GM10248 (cell line): ENCODE measurements around the gene PPP4R2.

ENCODE experiments used
- CTCF ChIA-PET: fragments of 300-600 bp; sonication (Branson Sonifier 250); formaldehyde crosslinking; extraction: SDS; loops from one replicate; lab custom pipeline; 2021; ENCODE audit warnings: antibody characterized with exemption; lab: Yijun Ruan, JAX
- POLR2A ChIA-PET: fragments of 350-650 bp; sonication (Branson Sonifier 250); formaldehyde crosslinking; extraction: SDS; loops from one replicate; lab custom pipeline; 2020; ENCODE audit warnings: antibody characterized with exemption; lab: Yijun Ruan, JAX
- DNase-seq: peaks from one replicate; pipeline ENCODE4 v3.0.0; 2012; ENCODE audit errors: extremely low spot score
- TF ChIP-seq, protein P1 (sequence below): IDR thresholded peaks from 2 replicates; pipeline ENCODE4 v1.5.1; 2012; ENCODE audit warnings: mild to moderate bottlenecking, low read depth; ENCODE audit errors: extremely low read depth, missing control alignments, control extremely low read depth

PPP4R2 gene

DNA sequence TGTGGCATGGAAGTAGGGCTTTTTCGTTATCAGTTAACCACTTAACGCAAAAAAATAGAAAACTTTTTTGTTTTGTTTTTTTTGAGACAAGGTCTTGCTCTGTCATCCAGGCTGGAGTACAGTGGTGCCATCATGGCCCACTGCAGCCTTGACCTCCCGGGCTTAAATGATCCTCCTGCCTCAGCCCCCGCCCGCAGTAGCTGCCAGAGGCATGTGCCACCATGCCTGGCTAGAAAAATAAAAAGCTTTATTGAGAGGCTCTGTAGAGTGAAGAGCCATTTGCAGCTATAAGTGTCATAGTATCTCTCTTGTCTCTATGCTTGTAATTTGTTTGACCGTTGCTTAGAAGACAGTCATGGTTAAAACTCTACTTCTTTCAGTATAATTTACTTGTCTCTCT, 13.5 kb downstream of the PPP4R2 start:
- CTCF ChIA-PET = interaction anchor here (1.2 to 5.6 kb wide), 4 partner anchors 10 to 18 kb away, joined by 3 to 31 read pairs (median 12); partner anchors contain the start of gene PPP4R2
- POLR2A ChIA-PET = no interaction called here
- no peak for DNase-seq
- TF ChIP-seq, protein P1, sequence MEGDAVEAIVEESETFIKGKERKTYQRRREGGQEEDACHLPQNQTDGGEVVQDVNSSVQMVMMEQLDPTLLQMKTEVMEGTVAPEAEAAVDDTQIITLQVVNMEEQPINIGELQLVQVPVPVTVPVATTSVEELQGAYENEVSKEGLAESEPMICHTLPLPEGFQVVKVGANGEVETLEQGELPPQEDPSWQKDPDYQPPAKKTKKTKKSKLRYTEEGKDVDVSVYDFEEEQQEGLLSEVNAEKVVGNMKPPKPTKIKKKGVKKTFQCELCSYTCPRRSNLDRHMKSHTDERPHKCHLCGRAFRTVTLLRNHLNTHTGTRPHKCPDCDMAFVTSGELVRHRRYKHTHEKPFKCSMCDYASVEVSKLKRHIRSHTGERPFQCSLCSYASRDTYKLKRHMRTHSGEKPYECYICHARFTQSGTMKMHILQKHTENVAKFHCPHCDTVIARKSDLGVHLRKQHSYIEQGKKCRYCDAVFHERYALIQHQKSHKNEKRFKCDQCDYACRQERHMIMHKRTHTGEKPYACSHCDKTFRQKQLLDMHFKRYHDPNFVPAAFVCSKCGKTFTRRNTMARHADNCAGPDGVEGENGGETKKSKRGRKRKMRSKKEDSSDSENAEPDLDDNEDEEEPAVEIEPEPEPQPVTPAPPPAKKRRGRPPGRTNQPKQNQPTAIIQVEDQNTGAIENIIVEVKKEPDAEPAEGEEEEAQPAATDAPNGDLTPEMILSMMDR = no peak

DNA sequence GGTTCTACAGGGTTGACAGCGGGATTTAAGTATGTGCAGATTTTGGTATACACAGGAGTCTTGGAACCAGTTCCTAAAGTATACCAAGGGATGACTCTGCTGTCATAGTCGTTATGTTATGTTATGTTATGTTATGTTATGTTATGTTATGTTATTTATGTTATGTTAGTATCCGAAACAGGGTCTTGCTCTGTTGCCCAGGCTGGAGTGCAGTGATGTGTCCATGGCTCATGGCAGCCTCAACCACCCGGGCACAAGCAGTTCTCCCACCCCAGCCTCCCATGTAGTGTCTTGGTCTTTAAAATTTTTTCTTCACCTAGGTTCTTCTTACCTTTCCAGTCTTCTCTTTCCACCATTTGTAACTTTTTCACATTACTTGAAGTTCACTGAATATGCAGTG, 21.7 kb downstream of the PPP4R2 start:
- CTCF ChIA-PET = interaction anchor here (1.0 to 1.7 kb wide), 5 partner anchors 20 to 67 kb away, joined by 3 to 8 read pairs (median 3); no protein-coding TSS in a partner anchor
- DNase-seq = no peak
- POLR2A ChIA-PET = no interaction called here
- TF ChIP-seq, protein P1 = no peak

DNA sequence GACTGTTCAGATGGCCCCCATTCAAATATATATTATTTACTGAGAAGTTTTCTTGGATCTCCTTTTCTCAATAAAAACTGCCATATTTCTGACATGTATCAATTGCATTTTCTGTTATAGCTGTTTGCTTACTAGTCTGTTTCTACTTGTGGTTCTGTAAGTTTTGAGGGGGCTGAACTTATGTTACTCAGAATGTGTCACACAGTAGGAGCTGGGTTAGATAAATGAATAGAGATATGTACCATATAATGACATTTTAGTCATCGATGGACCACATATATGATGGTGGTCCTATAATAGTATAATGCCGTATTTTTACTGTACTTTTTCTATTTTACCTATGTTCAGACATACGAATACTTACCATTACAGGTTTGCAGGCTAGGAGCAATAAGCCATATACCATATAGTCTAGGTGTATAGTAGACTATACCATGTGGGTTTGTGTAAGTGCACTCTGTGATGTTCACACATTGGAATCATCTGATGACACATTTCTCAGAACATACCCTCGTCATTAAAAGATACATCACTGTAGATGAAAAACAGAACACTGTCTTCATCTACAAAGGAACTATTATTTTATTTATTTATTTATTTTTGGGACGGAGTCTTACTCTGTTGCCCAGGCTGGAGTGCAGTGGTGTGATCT, 22.3 kb downstream of the PPP4R2 start:
- ChIA-PET POLR2A (no interaction called here), CTCF (interaction anchor here (0.7 to 2.1 kb wide), 7 partner anchors 9 to 41 kb away, joined by 3 to 10 read pairs (median 4); no protein-coding TSS in a partner anchor)
- DNase-seq = no peak
- TF ChIP-seq, protein P1 = no peak

DNA sequence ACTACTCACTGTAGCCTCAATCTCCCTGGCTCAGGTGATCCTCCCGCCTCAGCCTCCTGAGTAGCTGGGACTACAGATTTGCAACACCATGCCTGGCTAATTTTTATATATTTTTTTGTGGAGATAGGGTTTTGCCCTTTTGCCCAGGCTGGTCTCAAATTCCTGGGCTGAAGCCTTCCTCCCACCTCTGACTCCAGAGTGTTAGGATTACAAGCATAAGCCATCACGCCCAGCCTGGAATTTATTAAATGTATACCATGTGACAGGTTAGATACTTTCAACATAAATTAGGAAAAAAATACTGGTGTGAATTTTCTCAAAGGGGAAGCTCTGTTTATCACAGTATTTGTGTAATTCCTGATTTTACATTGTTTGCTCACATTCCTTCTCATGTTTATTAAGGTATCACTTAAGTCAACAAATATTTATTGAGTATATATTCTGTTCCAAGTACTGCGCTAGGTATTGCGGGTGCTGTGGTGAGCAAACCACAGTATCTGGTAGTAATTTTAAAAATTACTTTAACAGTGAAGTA, 24.8 kb downstream of the PPP4R2 start:
- DNase-seq = no peak
- ChIA-PET CTCF (interaction anchor here (1.0 to 1.9 kb wide), 2 partner anchors 19 to 35 kb away, joined by 3 to 5 read pairs; no protein-coding TSS in a partner anchor), POLR2A (no interaction called here)
- TF ChIP-seq, protein P1 = no peak

DNA sequence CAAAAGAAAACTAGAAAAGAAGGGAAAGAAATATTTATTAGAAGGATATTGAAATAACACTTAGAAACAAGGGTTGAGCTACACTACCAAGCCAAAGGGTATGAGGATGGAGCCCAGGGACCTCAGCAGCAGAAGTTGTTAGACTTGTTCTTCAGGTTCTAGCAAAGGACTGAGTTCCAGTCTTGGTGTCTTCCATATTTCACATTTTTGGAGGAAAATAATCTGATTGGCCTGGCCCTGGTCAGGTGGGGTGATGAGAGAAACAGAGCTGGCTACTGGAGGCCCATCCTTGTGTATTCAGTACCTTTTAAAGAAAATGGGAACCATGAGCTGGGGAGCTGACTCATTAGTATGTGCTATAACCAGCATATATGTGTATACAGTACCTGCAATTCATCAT, 28.2 kb downstream of the PPP4R2 start:
- CTCF ChIA-PET = interaction anchor here (1.2 to 3.1 kb wide), 5 partner anchors 10 to 32 kb away, joined by 3 to 12 read pairs (median 4); no protein-coding TSS in a partner anchor
- DNase-seq = no peak
- TF ChIP-seq, protein P1 = no peak
- POLR2A ChIA-PET = no interaction called here

DNA sequence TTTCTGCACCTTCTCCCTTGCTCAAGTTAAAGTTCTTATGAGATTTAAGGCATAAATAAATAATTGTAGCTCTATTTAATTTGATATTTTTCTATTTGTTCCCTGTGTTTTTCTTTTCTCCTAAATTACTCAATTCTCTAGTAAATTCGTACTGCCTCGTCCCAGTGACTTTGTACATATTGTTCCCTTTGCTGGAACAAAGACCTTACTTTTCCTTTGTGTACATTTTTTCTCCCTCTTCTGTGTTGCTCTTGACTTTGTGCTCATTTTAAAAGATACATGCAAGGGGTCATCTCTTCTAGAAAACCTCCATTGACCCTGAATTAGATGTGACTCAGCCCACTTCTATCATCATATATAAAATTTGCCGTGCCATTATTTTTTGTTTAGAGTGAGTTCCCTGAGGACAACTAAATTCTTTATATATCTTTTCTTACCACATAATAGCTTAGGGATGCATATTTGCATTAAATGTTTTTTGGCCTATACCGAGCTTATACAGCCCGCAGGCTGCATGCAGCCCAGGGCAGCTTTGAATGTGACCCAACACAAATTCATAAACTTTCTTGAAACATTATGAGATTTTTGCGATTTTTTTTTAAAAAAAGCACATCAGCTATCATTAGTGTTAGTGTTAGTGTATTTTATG, 29.6 kb downstream of the PPP4R2 start:
- ChIA-PET CTCF (interaction anchor here (1.2 to 3.1 kb wide), 3 partner anchors 9 to 30 kb away, joined by 4 to 12 read pairs (median 5); no protein-coding TSS in a partner anchor), POLR2A (no interaction called here)

More for the DNA sequence above, 29.6 kb downstream of the PPP4R2 start:
- DNase-seq = no peak
- TF ChIP-seq, protein P1 = no peak
